ENCODE data around the gene ZSCAN10. TPM values are rescaled to one million over a fixed set of nuclear protein-coding genes. Genes with fewer than 3 reads are reported as not detected.

Gene ZSCAN10
- total and polyA plus RNA-seq, 2 experiments from 2014 or later, result 217 to 519 TPM

DNA sequence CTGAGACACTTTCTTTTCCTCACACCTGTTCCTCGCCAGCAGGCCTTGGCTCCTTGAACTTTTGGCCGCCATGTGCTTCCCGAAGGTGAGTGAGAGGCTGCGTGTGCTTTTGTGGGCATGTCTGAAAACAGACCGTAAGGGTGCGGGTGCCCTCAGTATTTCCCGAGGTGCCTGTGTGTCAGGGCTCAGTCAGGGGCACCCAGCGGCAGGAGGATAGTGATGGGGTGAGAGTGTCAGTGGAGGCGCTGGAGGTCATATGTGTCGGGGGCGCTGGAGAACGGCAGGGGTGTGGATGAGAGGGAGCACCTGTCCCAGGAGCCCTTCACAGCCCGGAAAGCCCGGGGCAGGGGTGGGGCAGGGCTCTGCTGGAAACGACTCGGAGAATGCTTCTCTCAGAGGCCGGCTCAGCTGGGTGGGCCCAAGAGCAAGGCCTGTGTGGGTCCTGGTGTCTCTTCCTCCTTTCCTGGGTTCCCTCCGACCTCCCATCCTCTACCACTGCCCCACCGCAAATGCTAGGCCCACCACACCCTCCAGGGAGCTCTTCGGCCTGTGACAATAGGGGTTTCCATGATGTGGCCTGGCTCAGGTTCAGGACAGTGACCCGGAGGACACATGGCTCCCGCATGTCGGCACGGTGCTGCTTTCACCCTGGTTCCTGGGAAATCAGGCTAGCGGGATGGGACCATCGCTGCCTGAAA lies 33.2 kb downstream of the ZSCAN10 start:
- Histone ChIP-seq H3K4me2 (no peak overlapping the region), H3K36me3 (ENCODE audit: insufficient read depth) (no peaks in the 10 kb centered on the region), H3K27me3 (ENCODE audit: insufficient read depth) (0 out of 2 replicates have a peak, but pooled peaks cover 4% of the 10 kb centered on the region), H4K20me1 (replicated peaks; ENCODE audit: insufficient read depth) (no peaks in the 10 kb centered on the region), H3F3A (replicated peaks; ENCODE audit: low read depth) (no peaks in the 10 kb centered on the region), H3K79me2 (replicated peaks; ENCODE audit: insufficient read depth) (no peaks in the 10 kb centered on the region), H3K4me3 (no peak overlapping the region), H2AFZ (peak overlapping the region; percentile 76; the same call in 1 of the 2 replicates), H3K9me2 (ENCODE audit: insufficient read depth) (no peaks in the 10 kb centered on the region), H3K4me1 (ENCODE audit: insufficient read depth) (0 out of 2 replicates have a peak, but pooled peaks cover 4% of the 10 kb centered on the region), H3K27ac (ENCODE audit: low read depth) (no peak overlapping the region)
- no peak for TF ChIP-seq JUNB (IDR thresholded peaks at IDR 0.05; ENCODE audit: unreplicated experiment)
- TF ChIP-seq, protein P1, sequence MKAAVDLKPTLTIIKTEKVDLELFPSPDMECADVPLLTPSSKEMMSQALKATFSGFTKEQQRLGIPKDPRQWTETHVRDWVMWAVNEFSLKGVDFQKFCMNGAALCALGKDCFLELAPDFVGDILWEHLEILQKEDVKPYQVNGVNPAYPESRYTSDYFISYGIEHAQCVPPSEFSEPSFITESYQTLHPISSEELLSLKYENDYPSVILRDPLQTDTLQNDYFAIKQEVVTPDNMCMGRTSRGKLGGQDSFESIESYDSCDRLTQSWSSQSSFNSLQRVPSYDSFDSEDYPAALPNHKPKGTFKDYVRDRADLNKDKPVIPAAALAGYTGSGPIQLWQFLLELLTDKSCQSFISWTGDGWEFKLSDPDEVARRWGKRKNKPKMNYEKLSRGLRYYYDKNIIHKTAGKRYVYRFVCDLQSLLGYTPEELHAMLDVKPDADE (IDR thresholded peaks at IDR 0.05), result no peak
- TF ChIP-seq, protein P2, sequence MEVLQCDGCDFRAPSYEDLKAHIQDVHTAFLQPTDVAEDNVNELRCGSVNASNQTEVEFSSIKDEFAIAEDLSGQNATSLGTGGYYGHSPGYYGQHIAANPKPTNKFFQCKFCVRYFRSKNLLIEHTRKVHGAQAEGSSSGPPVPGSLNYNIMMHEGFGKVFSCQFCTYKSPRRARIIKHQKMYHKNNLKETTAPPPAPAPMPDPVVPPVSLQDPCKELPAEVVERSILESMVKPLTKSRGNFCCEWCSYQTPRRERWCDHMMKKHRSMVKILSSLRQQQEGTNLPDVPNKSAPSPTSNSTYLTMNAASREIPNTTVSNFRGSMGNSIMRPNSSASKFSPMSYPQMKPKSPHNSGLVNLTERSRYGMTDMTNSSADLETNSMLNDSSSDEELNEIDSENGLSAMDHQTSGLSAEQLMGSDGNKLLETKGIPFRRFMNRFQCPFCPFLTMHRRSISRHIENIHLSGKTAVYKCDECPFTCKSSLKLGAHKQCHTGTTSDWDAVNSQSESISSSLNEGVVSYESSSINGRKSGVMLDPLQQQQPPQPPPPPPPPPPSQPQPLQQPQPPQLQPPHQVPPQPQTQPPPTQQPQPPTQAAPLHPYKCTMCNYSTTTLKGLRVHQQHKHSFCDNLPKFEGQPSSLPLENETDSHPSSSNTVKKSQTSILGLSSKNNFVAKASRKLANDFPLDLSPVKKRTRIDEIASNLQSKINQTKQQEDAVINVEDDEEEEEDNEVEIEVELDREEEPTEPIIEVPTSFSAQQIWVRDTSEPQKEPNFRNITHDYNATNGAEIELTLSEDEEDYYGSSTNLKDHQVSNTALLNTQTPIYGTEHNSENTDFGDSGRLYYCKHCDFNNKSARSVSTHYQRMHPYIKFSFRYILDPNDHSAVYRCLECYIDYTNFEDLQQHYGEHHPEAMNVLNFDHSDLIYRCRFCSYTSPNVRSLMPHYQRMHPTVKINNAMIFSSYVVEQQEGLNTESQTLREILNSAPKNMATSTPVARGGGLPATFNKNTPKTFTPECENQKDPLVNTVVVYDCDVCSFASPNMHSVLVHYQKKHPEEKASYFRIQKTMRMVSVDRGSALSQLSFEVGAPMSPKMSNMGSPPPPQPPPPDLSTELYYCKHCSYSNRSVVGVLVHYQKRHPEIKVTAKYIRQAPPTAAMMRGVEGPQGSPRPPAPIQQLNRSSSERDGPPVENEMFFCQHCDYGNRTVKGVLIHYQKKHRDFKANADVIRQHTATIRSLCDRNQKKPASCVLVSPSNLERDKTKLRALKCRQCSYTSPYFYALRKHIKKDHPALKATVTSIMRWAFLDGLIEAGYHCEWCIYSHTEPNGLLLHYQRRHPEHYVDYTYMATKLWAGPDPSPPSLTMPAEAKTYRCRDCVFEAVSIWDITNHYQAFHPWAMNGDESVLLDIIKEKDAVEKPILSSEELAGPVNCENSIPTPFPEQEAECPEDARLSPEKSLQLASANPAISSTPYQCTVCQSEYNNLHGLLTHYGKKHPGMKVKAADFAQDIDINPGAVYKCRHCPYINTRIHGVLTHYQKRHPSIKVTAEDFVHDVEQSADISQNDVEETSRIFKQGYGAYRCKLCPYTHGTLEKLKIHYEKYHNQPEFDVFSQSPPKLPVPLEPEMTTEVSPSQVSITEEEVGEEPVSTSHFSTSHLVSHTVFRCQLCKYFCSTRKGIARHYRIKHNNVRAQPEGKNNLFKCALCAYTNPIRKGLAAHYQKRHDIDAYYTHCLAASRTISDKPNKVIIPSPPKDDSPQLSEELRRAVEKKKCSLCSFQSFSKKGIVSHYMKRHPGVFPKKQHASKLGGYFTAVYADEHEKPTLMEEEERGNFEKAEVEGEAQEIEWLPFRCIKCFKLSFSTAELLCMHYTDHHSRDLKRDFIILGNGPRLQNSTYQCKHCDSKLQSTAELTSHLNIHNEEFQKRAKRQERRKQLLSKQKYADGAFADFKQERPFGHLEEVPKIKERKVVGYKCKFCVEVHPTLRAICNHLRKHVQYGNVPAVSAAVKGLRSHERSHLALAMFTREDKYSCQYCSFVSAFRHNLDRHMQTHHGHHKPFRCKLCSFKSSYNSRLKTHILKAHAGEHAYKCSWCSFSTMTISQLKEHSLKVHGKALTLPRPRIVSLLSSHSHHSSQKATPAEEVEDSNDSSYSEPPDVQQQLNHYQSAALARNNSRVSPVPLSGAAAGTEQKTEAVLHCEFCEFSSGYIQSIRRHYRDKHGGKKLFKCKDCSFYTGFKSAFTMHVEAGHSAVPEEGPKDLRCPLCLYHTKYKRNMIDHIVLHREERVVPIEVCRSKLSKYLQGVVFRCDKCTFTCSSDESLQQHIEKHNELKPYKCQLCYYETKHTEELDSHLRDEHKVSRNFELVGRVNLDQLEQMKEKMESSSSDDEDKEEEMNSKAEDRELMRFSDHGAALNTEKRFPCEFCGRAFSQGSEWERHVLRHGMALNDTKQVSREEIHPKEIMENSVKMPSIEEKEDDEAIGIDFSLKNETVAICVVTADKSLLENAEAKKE (CRISPR knock-in tag; IDR thresholded peaks at IDR 0.05), result no peak
- TF ChIP-seq ZNF114 (CRISPR knock-in tag; IDR thresholded peaks at IDR 0.05), result no peak
- no peak for TF ChIP-seq STAT1 (IDR thresholded peaks at IDR 0.05; ENCODE audit: unreplicated experiment)
- TF ChIP-seq, protein P3, sequence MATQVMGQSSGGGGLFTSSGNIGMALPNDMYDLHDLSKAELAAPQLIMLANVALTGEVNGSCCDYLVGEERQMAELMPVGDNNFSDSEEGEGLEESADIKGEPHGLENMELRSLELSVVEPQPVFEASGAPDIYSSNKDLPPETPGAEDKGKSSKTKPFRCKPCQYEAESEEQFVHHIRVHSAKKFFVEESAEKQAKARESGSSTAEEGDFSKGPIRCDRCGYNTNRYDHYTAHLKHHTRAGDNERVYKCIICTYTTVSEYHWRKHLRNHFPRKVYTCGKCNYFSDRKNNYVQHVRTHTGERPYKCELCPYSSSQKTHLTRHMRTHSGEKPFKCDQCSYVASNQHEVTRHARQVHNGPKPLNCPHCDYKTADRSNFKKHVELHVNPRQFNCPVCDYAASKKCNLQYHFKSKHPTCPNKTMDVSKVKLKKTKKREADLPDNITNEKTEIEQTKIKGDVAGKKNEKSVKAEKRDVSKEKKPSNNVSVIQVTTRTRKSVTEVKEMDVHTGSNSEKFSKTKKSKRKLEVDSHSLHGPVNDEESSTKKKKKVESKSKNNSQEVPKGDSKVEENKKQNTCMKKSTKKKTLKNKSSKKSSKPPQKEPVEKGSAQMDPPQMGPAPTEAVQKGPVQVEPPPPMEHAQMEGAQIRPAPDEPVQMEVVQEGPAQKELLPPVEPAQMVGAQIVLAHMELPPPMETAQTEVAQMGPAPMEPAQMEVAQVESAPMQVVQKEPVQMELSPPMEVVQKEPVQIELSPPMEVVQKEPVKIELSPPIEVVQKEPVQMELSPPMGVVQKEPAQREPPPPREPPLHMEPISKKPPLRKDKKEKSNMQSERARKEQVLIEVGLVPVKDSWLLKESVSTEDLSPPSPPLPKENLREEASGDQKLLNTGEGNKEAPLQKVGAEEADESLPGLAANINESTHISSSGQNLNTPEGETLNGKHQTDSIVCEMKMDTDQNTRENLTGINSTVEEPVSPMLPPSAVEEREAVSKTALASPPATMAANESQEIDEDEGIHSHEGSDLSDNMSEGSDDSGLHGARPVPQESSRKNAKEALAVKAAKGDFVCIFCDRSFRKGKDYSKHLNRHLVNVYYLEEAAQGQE (IDR thresholded peaks at IDR 0.05; ENCODE audit: unreplicated experiment), result no peak
- no peak for TF ChIP-seq CREB1 (CRISPR knock-in tag; IDR thresholded peaks at IDR 0.05; ENCODE audit: low read depth)
- TF ChIP-seq EZH2phosphoT487 (IDR thresholded peaks at IDR 0.05; ENCODE audit: unreplicated experiment), result no peak
- TF ChIP-seq, protein P4, sequence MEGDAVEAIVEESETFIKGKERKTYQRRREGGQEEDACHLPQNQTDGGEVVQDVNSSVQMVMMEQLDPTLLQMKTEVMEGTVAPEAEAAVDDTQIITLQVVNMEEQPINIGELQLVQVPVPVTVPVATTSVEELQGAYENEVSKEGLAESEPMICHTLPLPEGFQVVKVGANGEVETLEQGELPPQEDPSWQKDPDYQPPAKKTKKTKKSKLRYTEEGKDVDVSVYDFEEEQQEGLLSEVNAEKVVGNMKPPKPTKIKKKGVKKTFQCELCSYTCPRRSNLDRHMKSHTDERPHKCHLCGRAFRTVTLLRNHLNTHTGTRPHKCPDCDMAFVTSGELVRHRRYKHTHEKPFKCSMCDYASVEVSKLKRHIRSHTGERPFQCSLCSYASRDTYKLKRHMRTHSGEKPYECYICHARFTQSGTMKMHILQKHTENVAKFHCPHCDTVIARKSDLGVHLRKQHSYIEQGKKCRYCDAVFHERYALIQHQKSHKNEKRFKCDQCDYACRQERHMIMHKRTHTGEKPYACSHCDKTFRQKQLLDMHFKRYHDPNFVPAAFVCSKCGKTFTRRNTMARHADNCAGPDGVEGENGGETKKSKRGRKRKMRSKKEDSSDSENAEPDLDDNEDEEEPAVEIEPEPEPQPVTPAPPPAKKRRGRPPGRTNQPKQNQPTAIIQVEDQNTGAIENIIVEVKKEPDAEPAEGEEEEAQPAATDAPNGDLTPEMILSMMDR (conservative IDR thresholded peaks at IDR 0.05; ENCODE audit: low read depth in 2 of 2), result no peak
- no peak for TF ChIP-seq EZH2 (IDR thresholded peaks at IDR 0.05; ENCODE audit: low read depth, unreplicated experiment)
- TF ChIP-seq ZNF331 (CRISPR knock-in tag; IDR thresholded peaks at IDR 0.05; ENCODE audit: low read depth), result no peak
- no peak for TF ChIP-seq POLR2AphosphoS5 (IDR thresholded peaks at IDR 0.05; ENCODE audit: low read depth)
- no peak for TF ChIP-seq NANOG (IDR thresholded peaks at IDR 0.05; ENCODE audit: borderline replicate concordance)
- H3K9me3 Mint-ChIP-seq, result no peaks in the 10 kb centered on the region; the same call in 2 of the 3 replicates
- ATAC-seq, result 0 out of 3 replicates have a peak, but pooled peaks have one; percentile 11
- H3K36me3 Mint-ChIP-seq (ENCODE audit: low read depth), result no peaks in the 10 kb centered on the region; the same call in 2 of the 3 replicates
- H3K27ac Mint-ChIP-seq, result no peak overlapping the region
- peaks cover 22% of the 10 kb centered on the region for H3K27me3 Mint-ChIP-seq (ENCODE audit: insufficient read depth, low read depth, poor library complexity)
- H3K4me1 Mint-ChIP-seq, result peaks cover 22% of the 10 kb centered on the region
- H3K4me3 Mint-ChIP-seq, result no peak overlapping the region; the same call in 2 of the 3 replicates
- no peak for DNase-seq (ENCODE audit: low spot score)

Data from GM23338 (cell line).